ENCODE results near the gene GJC2. TPM values are rescaled to one million over a fixed set of nuclear protein-coding genes. Genes with fewer than 3 reads are reported as not detected.

The GJC2 gene
- total RNA-seq, 1 donor from 2014 or later: 1.1 TPM

- Mint-ChIP-seq H3K4me3 (ENCODE audit: unreplicated experiment) (peak overlapping the region; percentile 90), H3K4me1 (ENCODE audit: low read depth, unreplicated experiment) (peaks cover 7% of the 10 kb centered on the region), H3K36me3 (ENCODE audit: low read depth, unreplicated experiment) (peaks cover 4% of the 10 kb centered on the region), H3K27me3 (ENCODE audit: low read depth, unreplicated experiment) (no peaks in the 10 kb centered on the region), H3K9me3 (ENCODE audit: unreplicated experiment) (no peaks in the 10 kb centered on the region), H3K27ac (ENCODE audit: unreplicated experiment) (no peak overlapping the region)
- Histone ChIP-seq H3K9ac (ENCODE audit: low read length) (no peak overlapping the region), H3K27me3 (ENCODE audit: insufficient read depth, low read length) (no peaks in the 10 kb centered on the region), H3K4me1 (ENCODE audit: insufficient read depth, low read length) (peaks cover 14% of the 10 kb centered on the region), H3K4me2 (ENCODE audit: low read length) (peak overlapping the region; percentile 85), H3K36me3 (ENCODE audit: insufficient read depth, low read length) (no peaks in the 10 kb centered on the region), H3K27ac (ENCODE audit: low read depth, low read length) (no peak overlapping the region), H4K20me1 (ENCODE audit: insufficient read depth, low read length) (no peaks in the 10 kb centered on the region), H3K4me3 (ENCODE audit: insufficient read depth, low read depth, low read length) (no peak overlapping the region), H2AFZ (ENCODE audit: low read depth, low read length) (no peak overlapping the region), H3K9me3 (ENCODE audit: insufficient read depth, low read depth, low read length) (no peaks in the 10 kb centered on the region), H3K79me2 (ENCODE audit: insufficient read depth, low read length) (peaks cover 33% of the 10 kb centered on the region)
- no peak for FAIRE-seq
- TF ChIP-seq EZH2 (IDR thresholded peaks at IDR 0.05; ENCODE audit: insufficient read depth, low read length) (no peak), CTCF (IDR thresholded peaks at IDR 0.05; ENCODE audit: insufficient read depth, low read depth, low read length) (no peak)
- DNase-seq (ENCODE audit: low read depth): no peak
Measured at GRCh38 chr1:228107636-228108035, 42.1 kb upstream of the GJC2 start.

GRCh38 chr1:228108055-228108690 lies 41.6 kb upstream of the GJC2 start:
- peak overlapping the region; percentile 78 for H3K27ac ChIP-seq (ENCODE audit: low read depth, low read length)
- peak overlapping the region; percentile 90 for H3K4me3 Mint-ChIP-seq (ENCODE audit: unreplicated experiment)
- FAIRE-seq (no peak), DNase-seq (ENCODE audit: low read depth) (no peak)
- TF ChIP-seq CTCF (IDR thresholded peaks at IDR 0.05; ENCODE audit: insufficient read depth, low read depth, low read length) (no peak), EZH2 (IDR thresholded peaks at IDR 0.05; ENCODE audit: insufficient read depth, low read length) (no peak)
- no peak overlapping the region for H2AFZ ChIP-seq (ENCODE audit: low read depth, low read length)
- peak overlapping the region; percentile 83 for H3K4me3 ChIP-seq (ENCODE audit: insufficient read depth, low read depth, low read length)
- peak overlapping the region; percentile 92 for H3K27ac Mint-ChIP-seq (ENCODE audit: unreplicated experiment)
- no peaks in the 10 kb centered on the region for H3K9me3 Mint-ChIP-seq (ENCODE audit: unreplicated experiment)
- peak overlapping the region; percentile 85 for H3K4me2 ChIP-seq (ENCODE audit: low read length)
- H3K36me3 Mint-ChIP-seq (ENCODE audit: low read depth, unreplicated experiment): peaks cover 4% of the 10 kb centered on the region
- peak overlapping the region; percentile 95 for H3K9ac ChIP-seq (ENCODE audit: low read length)
- peaks cover 14% of the 10 kb centered on the region for H3K4me1 ChIP-seq (ENCODE audit: insufficient read depth, low read length)
- no peaks in the 10 kb centered on the region for H3K27me3 Mint-ChIP-seq (ENCODE audit: low read depth, unreplicated experiment)
- peaks cover 30% of the 10 kb centered on the region for H3K79me2 ChIP-seq (ENCODE audit: insufficient read depth, low read length)
- no peaks in the 10 kb centered on the region for H3K36me3 ChIP-seq (ENCODE audit: insufficient read depth, low read length)
- no peaks in the 10 kb centered on the region for H3K9me3 ChIP-seq (ENCODE audit: insufficient read depth, low read depth, low read length)
- H4K20me1 ChIP-seq (ENCODE audit: insufficient read depth, low read length): no peaks in the 10 kb centered on the region
- no peaks in the 10 kb centered on the region for H3K27me3 ChIP-seq (ENCODE audit: insufficient read depth, low read length)
- peaks cover 7% of the 10 kb centered on the region for H3K4me1 Mint-ChIP-seq (ENCODE audit: low read depth, unreplicated experiment)

GRCh38 chr1:228108742-228109072 lies 41.0 kb upstream of the GJC2 start:
- peaks cover 10% of the 10 kb centered on the region for H3K4me1 ChIP-seq (ENCODE audit: insufficient read depth, low read length)
- Mint-ChIP-seq H3K27ac (ENCODE audit: unreplicated experiment) (peak overlapping the region; percentile 92), H3K27me3 (ENCODE audit: low read depth, unreplicated experiment) (no peaks in the 10 kb centered on the region), H3K9me3 (ENCODE audit: unreplicated experiment) (no peaks in the 10 kb centered on the region), H3K36me3 (ENCODE audit: low read depth, unreplicated experiment) (peaks cover 4% of the 10 kb centered on the region), H3K4me1 (ENCODE audit: low read depth, unreplicated experiment) (peaks cover 7% of the 10 kb centered on the region), H3K4me3 (ENCODE audit: unreplicated experiment) (peak overlapping the region; percentile 90)
- H3K9me3 ChIP-seq (ENCODE audit: insufficient read depth, low read depth, low read length): no peaks in the 10 kb centered on the region
- peak overlapping the region; percentile 95 for H3K9ac ChIP-seq (ENCODE audit: low read length)
- peak overlapping the region; percentile 78 for H3K27ac ChIP-seq (ENCODE audit: low read depth, low read length)
- TF ChIP-seq CTCF (IDR thresholded peaks at IDR 0.05; ENCODE audit: insufficient read depth, low read depth, low read length): no peak
- no peak for TF ChIP-seq EZH2 (IDR thresholded peaks at IDR 0.05; ENCODE audit: insufficient read depth, low read length)
- FAIRE-seq: no peak
- DNase-seq (ENCODE audit: low read depth): no peak
- H3K79me2 ChIP-seq (ENCODE audit: insufficient read depth, low read length): peaks cover 26% of the 10 kb centered on the region
- no peaks in the 10 kb centered on the region for H3K36me3 ChIP-seq (ENCODE audit: insufficient read depth, low read length)
- H3K27me3 ChIP-seq (ENCODE audit: insufficient read depth, low read length): no peaks in the 10 kb centered on the region
- peak overlapping the region; percentile 85 for H3K4me2 ChIP-seq (ENCODE audit: low read length)
- peak overlapping the region; percentile 83 for H3K4me3 ChIP-seq (ENCODE audit: insufficient read depth, low read depth, low read length)
- no peaks in the 10 kb centered on the region for H4K20me1 ChIP-seq (ENCODE audit: insufficient read depth, low read length)
- peak overlapping the region; percentile 90 for H2AFZ ChIP-seq (ENCODE audit: low read depth, low read length)
